RWPE1 (cell line): ENCODE measurements around the gene ZNF492.
"Not testable (repeated sequence)": the region's sequence is repeated elsewhere in the genome, so short reads cannot be mapped to it uniquely, and the experiment has no call there.

ENCODE experiments used
- CTCF ChIA-PET: fragments of 350-600 bp; sonication (Branson Sonifier 250); formaldehyde crosslinking; extraction: SDS; loops from one replicate; lab custom pipeline; 2021; lab: Yijun Ruan, JAX
- POLR2A ChIA-PET: fragments of 400-600 bp; formaldehyde crosslinking; extraction: SDS; loops from one replicate; lab custom pipeline; 2020; ENCODE audit warnings: antibody characterized with exemption; ENCODE audit not compliant: low non-redundant PET; lab: Yijun Ruan, JAX
- DNase-seq: peaks from one replicate; pipeline ENCODE4 v3.0.0; 2012; ENCODE audit warnings: low spot score
- H3K27ac ChIP-seq: fragments of 450-650 bp; 2 replicates; pipeline ENCODE4 v1.5.1; 2017
- CTCF ChIP-seq: fragments of 450-650 bp; conservative IDR thresholded peaks from 2 replicates; pipeline ENCODE4 v1.5.1; 2017; ENCODE audit warnings: low read depth, mild to moderate bottlenecking

ZNF492 gene

GRCh38 chr19:22607653-22608430 is 26.3 kb upstream of the ZNF492 start:
- POLR2A ChIA-PET = no interaction called here
- no peak overlapping the region for H3K27ac ChIP-seq
- no peak for TF ChIP-seq CTCF
- CTCF ChIA-PET = no interaction called here
- no peak for DNase-seq

DNA sequence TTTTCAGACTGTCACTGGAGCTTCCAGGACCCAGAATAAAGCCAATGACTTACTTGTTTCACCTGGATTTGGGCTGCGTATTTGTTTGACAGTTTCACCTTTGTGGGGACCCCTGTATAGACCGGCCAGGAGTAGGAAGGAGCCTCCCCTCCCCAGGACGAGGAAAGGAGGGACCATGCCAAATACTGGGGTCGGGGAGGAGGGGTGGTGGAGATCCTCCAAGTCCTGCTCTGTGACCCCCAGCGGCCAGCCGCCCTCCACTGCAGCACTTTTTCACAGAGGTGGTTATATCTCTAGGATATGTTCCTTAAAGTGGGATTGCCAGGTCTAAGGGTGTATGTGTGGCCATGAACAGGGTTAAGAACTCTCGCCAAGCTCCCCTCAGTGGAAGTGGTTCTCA is 25.7 kb upstream of the ZNF492 start:
- no peak for DNase-seq
- TF ChIP-seq CTCF = no peak
- H3K27ac ChIP-seq = no peak overlapping the region
- ChIA-PET POLR2A (no interaction called here), CTCF (no interaction called here)

- ChIA-PET POLR2A (no interaction called here), CTCF (no interaction called here)
- DNase-seq = no peak
- no peak for TF ChIP-seq CTCF
- H3K27ac ChIP-seq = no peak overlapping the region
Observed at GRCh38 chr19:22609630-22610029, 24.5 kb upstream of the ZNF492 start.

- H3K27ac ChIP-seq = no peak overlapping the region
- ChIA-PET POLR2A (no interaction called here), CTCF (no interaction called here)
- TF ChIP-seq CTCF = no peak
- DNase-seq = no peak
Observed at GRCh38 chr19:22610121-22610520, 24.0 kb upstream of the ZNF492 start.

- no peak for TF ChIP-seq CTCF
- ChIA-PET POLR2A (no interaction called here), CTCF (no interaction called here)
- no peak for DNase-seq
- no peak overlapping the region for H3K27ac ChIP-seq
Observed at GRCh38 chr19:22612316-22612715, 21.8 kb upstream of the ZNF492 start.

DNA sequence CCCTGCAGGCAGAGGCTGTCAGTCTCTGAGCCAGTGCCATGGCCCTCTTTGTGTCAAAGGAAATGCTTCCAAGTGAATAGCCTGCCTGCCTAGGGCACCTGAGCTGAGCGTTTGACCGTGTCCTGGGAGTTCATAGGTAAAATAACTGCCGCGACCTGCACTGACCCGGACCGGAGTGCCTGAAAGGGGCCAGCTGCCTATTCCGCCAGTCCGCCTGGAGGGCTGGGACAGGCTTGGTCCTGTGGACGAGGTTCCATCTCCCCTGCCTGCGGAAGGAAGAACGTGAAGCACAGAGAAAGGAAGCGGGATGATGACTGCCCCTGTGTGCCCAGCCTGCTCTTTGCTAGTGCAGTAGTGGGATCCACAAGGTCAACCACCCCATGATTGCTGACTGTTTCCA is 17.5 kb upstream of the ZNF492 start:
- no peak for DNase-seq
- no peak overlapping the region for H3K27ac ChIP-seq
- ChIA-PET CTCF (no interaction called here), POLR2A (no interaction called here)
- TF ChIP-seq CTCF = no peak

GRCh38 chr19:22617181-22617580 is 16.9 kb upstream of the ZNF492 start:
- CTCF ChIA-PET, DNase-seq, POLR2A ChIA-PET, H3K27ac ChIP-seq: not testable (repeated sequence)
